CD4-positive, alpha-beta T cell treated with Interleukin-21 for 1 hour (primary cell): ENCODE data around the gene RPRD2.
"Not testable (repeated sequence)": the region's sequence is repeated elsewhere in the genome, so short reads cannot be mapped to it uniquely, and the experiment has no call there.

ENCODE experiments used
- DNase-seq: peaks from one replicate; pipeline ENCODE4 v3.0.0-alpha.2; 2020

The RPRD2 gene

GRCh38 chr1:150363426-150364230, at the start of gene RPRD2:
RPRD2 (plus strand) TSS chr1:150364147; CDS start chr1:150364715, 568 bp downstream.
- peak; percentile 100 for DNase-seq

DNA sequence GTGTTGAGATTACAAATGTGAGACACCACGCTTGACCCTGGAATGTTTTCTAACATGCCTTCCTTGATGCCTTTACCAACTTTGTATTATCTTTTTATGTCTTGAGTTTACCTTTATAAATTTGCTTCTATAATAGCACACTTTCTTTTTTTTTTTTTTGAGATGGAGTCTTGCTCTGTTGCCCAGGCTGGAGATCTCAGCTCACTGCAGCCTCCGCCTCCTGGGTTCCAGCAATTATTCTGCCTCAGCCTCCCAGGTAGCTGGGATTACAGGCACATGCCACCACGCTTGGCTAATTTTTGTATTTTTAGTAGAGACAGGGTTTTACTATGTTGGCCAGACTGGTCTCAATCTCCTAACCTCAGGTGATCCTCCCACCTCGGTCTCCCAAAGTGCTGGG, 49.3 kb upstream of the RPRD2 start:
- DNase-seq = not testable (repeated sequence)

- DNase-seq = no peak
These were observed 43.3 kb upstream of the RPRD2 start for GRCh38 chr1:150320667-150320978.

DNA sequence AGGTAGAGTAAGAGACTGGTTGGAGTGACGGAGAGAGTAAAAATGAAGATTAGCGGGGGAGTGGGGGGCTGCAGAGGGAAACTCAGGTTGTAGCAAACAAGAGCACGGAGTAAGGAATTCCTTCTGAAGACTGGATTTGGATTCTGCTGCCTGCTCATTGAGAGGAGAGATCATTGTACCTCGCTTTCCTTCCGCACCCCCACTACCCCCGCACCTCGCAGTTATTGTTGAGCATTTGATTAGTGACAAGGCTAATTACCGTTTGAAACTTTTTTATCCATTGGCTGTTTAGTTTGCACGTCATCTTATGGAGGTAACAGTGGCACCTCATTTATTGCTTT, 42.2 kb upstream of the RPRD2 start:
- DNase-seq = peak; percentile 28

- peak; percentile 11 for DNase-seq
These were observed 41.6 kb upstream of the RPRD2 start for GRCh38 chr1:150322310-150322709.

- no peak for DNase-seq
These were observed 31.2 kb upstream of the RPRD2 start for GRCh38 chr1:150332651-150333290.

DNA sequence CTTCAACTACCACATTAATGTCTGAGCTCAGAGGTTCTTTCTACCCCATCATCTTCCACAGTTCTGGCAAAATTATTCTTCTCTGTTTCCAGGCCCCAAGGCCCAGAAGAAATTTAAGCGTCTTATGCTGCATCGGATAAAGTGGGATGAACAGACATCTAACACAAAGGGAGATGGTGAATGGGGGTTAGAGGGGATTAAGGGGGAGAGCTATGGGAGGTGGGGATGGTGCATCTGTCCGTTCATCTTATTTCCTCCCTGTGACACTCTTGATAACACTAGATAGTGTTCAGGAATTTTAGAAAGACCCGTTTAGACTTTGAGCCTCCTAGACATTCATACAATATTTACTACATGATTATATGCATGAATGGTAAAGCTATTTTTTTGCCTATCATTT, 17.6 kb upstream of the RPRD2 start:
- no peak for DNase-seq

GRCh38 chr1:150352866-150353265, 11.1 kb upstream of the RPRD2 start:
- DNase-seq = no peak

- DNase-seq = peak; percentile 44
These were observed 1.1 kb upstream of the RPRD2 start for GRCh38 chr1:150362721-150363425.

DNA sequence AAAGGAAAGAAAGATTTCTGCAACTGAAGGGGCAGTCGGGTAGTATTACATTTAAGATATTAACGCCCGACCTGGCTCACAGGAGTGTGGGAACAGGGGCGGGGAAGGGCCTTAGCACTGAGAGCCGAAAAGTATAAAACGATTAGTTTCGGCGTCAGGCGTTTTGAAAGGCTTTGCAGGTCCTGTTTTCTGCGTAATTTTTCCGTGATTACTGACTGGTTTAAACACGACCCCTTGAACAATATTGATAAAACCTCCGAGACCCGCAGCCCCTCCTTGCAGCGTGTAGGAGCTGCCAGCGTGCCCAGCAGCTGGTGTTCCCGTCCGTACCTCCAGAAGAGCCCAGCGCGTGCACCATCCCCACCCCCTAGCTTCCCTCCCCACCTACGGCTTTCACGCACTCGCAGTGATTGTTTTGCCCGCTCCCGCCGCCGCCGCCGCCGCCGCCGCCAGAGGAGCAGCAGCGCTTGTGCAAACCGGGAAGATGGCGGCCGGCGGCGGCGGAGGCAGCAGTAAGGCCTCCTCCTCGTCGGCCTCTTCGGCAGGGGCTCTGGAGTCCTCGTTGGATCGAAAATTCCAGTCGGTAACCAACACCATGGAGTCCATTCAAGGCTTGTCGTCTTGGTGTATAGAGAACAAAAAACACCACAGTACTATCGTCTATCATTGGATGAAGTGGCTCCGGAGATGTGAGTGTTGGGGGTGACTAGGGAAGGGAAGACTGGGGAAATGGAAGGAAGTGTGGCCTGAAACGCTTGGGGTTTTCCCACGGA, 470 bp downstream of the RPRD2 start:
- DNase-seq = peak; percentile 83

DNA sequence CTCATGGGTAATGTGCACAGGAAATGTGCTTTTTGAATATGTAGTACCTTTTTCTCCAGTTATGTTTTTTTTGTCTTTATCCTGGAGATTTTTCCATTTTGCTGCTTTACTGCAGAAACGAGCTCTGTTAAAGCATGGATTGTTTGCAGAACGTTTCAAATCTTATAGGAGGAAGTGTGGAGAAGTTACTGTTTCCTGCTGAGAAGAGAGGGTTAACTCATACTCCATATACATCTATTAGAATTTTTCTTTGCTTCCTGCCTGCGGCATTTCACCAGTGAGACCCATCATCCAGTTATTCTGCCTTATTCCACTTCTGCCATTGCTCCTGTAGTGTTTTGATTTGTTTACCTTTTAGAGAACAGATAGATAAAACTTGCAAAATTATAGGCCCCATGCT, 2.0 kb downstream of the RPRD2 start:
- peak; percentile 20 for DNase-seq

GRCh38 chr1:150366416-150367296, 2.7 kb downstream of the RPRD2 start:
- peak; percentile 4 for DNase-seq

DNA sequence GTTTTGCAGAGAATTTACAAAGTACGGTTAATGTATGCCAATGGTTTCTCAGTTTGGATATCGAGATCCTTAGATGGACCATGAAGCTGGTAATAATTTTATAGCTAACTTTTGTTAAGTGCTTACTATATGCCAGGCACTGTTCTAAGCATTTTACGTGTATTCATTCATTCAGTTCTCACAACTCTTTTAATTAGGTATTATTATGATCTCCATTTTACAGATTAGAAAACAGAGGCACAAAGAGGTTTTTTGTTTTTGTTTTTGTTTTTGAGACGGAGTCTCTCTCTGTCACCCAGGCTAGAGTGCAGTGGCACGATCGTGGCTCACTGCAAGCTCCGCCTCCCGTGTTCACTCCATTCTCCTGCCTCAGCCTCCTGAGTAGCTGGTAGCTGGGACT, 7.2 kb downstream of the RPRD2 start:
- DNase-seq = no peak

GRCh38 chr1:150372580-150372979, 8.6 kb downstream of the RPRD2 start:
- no peak for DNase-seq

DNA sequence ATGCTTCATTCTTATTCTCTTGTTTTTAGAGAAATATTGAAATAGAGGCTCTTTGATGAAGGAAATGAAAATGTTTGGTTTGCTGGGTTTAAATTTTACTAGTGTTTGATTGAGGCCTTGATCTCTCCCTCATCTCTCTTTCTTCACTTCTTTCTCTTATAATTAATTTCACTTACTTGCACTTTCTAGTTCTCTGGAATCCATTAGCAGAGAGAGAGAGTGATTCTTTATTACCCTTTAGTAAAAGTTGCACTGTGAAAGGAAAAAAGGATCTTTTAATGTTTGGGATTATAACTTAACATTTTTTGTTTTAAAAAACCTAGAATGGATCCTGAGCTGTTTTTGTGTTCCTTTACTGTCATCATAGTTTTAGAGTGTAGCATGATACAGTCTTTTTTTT, 12.2 kb downstream of the RPRD2 start:
- no peak for DNase-seq

- no peak for DNase-seq
These were observed 19.8 kb downstream of the RPRD2 start for GRCh38 chr1:150383631-150384324.

DNA sequence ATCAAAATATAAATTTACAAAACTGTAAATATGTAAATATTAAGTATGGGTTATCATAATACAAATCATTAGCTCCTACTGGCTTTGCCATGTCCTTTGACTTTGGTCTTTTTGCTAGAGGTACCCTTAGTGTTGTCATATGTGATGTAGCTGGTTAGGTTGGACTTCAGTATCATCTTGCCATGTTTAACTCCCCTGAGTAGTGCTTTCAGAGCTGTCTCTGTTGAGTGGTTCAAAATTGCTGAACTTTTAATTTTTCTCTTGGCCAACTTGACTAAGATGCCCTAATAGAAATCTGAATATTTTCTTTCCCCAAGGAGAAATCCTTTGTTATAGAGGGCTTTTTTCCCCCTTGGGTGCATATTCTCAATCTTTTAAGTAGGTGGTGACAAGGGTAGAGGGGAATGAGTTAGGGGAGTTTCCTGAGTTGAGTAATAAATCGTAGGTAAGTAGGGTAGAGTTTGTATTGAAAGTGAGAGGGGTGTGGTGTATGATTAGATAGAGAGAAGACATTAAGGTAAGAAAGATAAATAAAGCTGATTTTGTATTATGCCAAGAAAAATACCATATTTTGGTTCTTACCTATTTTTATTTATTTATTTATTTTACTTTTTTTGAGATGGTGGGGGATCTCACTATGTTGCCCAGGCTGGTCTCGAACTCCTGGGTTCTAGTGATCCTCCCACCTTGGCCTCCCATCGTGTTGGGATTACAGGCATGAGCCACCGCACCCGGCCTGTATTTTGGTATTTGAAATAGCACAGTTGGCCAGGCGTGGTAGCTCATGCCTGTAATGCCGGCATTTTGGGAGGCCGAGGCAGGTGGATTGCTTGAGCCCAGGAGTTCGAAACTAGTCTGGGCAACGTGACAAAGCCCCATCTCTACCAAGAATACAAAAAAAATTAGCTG, 21.8 kb downstream of the RPRD2 start:
- no peak for DNase-seq

DNA sequence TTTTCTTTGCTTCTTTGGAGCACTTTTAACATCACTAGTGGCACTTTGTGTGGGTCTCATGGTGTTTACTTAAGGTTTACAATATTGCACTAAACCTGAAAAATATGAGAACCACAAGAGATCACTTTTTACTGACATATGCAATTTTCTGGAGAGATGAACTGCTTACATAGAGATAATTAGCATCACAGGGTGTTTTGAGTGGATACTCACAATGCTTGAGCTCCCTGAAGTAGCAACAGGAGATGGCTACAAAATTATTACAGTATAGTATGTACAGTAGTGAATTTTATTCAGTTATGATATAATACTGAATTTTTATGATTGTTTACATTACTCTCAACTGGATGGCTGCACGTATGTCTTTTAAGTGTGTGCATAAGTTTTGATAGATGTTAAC, 22.6 kb downstream of the RPRD2 start:
- no peak for DNase-seq

- no peak for DNase-seq
These were observed 23.3 kb downstream of the RPRD2 start for GRCh38 chr1:150387200-150387599.

DNA sequence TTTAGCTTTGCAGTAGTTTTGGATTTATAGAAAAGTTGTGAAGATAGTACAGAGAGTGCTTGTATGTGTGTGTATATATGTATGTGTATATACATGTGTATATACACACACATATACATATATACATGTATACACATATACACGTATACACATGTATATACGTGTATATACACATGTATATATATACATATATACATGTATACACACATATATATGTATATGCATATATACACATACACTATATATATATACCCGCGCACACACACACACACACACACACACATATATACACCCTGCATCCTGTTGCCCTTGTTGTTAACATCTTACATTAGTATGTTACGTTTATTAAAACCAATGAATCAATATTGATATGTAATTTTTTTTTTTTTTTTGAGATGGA, 24.3 kb downstream of the RPRD2 start:
- no peak for DNase-seq

DNA sequence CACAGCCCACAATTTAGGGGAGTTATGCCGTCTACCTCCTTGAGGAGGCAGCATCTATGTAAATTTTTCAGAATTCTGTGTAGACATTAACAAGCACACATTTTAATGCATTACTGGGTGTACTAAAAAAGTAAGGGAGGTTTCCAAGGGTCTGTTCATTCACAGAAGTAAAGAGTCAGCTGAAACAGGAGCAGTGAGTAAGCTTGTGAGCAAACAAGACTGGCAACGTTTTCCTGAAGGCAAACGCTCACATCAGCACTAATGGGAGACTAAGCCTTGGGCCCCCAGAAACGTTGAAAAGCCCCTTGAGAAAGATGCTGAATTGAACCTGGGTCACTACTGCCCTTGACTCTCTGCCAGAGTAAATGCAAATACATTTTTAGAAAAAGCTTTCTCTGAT, 25.7 kb downstream of the RPRD2 start:
- no peak for DNase-seq
